SW 1271 (cell line): ENCODE data around the gene MALAT1.
A peak's percentile ranks its signal among the peaks of the same experiment; 100 is the strongest.
"Not testable (repeated sequence)": the region's sequence is repeated elsewhere in the genome, so short reads cannot be mapped to it uniquely, and the experiment has no call there.

ENCODE experiments used
- DNase-seq, 2 experiments: peaks; one replicate each; lab custom pipeline; 2025; lab: John Stamatoyannopoulos, UW

MALAT1 gene

DNA sequence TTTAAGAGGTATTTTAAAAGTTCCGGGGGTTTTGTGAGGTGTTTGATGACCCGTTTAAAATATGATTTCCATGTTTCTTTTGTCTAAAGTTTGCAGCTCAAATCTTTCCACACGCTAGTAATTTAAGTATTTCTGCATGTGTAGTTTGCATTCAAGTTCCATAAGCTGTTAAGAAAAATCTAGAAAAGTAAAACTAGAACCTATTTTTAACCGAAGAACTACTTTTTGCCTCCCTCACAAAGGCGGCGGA is 193 bp upstream of the MALAT1 start:
- no peak for DNase-seq

DNA sequence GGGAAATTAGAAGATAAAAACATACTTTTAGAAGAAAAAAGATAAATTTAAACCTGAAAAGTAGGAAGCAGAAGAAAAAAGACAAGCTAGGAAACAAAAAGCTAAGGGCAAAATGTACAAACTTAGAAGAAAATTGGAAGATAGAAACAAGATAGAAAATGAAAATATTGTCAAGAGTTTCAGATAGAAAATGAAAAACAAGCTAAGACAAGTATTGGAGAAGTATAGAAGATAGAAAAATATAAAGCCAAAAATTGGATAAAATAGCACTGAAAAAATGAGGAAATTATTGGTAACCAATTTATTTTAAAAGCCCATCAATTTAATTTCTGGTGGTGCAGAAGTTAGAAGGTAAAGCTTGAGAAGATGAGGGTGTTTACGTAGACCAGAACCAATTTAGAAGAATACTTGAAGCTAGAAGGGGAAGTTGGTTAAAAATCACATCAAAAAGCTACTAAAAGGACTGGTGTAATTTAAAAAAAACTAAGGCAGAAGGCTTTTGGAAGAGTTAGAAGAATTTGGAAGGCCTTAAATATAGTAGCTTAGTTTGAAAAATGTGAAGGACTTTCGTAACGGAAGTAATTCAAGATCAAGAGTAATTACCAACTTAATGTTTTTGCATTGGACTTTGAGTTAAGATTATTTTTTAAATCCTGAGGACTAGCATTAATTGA is 1.0 kb downstream of the MALAT1 start:
- no peak for DNase-seq

DNA sequence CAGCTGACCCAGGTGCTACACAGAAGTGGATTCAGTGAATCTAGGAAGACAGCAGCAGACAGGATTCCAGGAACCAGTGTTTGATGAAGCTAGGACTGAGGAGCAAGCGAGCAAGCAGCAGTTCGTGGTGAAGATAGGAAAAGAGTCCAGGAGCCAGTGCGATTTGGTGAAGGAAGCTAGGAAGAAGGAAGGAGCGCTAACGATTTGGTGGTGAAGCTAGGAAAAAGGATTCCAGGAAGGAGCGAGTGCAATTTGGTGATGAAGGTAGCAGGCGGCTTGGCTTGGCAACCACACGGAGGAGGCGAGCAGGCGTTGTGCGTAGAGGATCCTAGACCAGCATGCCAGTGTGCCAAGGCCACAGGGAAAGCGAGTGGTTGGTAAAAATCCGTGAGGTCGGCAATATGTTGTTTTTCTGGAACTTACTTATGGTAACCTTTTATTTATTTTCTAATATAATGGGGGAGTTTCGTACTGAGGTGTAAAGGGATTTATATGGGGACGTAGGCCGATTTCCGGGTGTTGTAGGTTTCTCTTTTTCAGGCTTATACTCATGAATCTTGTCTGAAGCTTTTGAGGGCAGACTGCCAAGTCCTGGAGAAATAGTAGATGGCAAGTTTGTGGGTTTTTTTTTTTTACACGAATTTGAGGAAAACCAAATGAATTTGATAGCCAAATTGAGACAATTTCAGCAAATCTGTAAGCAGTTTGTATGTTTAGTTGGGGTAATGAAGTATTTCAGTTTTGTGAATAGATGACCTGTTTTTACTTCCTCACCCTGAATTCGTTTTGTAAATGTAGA is 1.7 kb downstream of the MALAT1 start:
- DNase-seq: no peak

DNA sequence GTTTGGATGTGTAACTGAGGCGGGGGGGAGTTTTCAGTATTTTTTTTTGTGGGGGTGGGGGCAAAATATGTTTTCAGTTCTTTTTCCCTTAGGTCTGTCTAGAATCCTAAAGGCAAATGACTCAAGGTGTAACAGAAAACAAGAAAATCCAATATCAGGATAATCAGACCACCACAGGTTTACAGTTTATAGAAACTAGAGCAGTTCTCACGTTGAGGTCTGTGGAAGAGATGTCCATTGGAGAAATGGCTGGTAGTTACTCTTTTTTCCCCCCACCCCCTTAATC is 2.3 kb downstream of the MALAT1 start:
- no peak for DNase-seq

DNA sequence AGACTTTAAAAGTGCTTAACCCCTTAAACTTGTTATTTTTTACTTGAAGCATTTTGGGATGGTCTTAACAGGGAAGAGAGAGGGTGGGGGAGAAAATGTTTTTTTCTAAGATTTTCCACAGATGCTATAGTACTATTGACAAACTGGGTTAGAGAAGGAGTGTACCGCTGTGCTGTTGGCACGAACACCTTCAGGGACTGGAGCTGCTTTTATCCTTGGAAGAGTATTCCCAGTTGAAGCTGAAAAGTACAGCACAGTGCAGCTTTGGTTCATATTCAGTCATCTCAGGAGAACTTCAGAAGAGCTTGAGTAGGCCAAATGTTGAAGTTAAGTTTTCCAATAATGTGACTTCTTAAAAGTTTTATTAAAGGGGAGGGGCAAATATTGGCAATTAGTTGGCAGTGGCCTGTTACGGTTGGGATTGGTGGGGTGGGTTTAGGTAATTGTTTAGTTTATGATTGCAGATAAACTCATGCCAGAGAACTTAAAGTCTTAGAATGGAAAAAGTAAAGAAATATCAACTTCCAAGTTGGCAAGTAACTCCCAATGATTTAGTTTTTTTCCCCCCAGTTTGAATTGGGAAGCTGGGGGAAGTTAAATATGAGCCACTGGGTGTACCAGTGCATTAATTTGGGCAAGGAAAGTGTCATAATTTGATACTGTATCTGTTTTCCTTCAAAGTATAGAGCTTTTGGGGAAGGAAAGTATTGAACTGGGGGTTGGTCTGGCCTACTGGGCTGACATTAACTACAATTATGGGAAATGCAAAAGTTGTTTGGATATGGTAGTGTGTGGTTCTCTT is 2.8 kb downstream of the MALAT1 start:
- no peak for DNase-seq

DNA sequence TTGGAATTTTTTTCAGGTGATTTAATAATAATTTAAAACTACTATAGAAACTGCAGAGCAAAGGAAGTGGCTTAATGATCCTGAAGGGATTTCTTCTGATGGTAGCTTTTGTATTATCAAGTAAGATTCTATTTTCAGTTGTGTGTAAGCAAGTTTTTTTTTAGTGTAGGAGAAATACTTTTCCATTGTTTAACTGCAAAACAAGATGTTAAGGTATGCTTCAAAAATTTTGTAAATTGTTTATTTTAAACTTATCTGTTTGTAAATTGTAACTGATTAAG is 3.4 kb downstream of the MALAT1 start:
- no peak for DNase-seq

DNA sequence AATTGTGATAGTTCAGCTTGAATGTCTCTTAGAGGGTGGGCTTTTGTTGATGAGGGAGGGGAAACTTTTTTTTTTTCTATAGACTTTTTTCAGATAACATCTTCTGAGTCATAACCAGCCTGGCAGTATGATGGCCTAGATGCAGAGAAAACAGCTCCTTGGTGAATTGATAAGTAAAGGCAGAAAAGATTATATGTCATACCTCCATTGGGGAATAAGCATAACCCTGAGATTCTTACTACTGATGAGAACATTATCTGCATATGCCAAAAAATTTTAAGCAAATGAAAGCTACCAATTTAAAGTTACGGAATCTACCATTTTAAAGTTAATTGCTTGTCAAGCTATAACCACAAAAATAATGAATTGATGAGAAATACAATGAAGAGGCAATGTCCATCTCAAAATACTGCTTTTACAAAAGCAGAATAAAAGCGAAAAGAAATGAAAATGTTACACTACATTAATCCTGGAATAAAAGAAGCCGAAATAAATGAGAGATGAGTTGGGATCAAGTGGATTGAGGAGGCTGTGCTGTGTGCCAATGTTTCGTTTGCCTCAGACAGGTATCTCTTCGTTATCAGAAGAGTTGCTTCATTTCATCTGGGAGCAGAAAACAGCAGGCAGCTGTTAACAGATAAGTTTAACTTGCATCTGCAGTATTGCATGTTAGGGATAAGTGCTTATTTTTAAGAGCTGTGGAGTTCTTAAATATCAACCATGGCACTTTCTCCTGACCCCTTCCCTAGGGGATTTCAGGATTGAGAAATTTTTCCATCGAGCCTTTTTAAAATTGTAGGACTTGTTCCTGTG is 3.9 kb downstream of the MALAT1 start:
- DNase-seq: no peak

DNA sequence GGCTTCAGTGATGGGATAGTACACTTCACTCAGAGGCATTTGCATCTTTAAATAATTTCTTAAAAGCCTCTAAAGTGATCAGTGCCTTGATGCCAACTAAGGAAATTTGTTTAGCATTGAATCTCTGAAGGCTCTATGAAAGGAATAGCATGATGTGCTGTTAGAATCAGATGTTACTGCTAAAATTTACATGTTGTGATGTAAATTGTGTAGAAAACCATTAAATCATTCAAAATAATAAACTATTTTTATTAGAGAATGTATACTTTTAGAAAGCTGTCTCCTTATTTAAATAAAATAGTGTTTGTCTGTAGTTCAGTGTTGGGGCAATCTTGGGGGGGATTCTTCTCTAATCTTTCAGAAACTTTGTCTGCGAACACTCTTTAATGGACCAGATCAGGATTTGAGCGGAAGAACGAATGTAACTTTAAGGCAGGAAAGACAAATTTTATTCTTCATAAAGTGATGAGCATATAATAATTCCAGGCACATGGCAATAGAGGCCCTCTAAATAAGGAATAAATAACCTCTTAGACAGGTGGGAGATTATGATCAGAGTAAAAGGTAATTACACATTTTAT is 4.6 kb downstream of the MALAT1 start:
- DNase-seq: no peak

DNA sequence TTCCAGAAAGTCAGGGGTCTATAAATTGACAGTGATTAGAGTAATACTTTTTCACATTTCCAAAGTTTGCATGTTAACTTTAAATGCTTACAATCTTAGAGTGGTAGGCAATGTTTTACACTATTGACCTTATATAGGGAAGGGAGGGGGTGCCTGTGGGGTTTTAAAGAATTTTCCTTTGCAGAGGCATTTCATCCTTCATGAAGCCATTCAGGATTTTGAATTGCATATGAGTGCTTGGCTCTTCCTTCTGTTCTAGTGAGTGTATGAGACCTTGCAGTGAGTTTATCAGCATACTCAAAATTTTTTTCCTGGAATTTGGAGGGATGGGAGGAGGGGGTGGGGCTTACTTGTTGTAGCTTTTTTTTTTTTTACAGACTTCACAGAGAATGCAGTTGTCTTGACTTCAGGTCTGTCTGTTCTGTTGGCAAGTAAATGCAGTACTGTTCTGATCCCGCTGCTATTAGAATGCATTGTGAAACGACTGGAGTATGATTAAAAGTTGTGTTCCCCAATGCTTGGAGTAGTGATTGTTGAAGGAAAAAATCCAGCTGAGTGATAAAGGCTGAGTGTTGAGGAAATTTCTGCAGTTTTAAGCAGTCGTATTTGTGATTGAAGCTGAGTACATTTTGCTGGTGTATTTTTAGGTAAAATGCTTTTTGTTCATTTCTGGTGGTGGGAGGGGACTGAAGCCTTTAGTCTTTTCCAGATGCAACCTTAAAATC is 5.3 kb downstream of the MALAT1 start:
- no peak for DNase-seq

DNA sequence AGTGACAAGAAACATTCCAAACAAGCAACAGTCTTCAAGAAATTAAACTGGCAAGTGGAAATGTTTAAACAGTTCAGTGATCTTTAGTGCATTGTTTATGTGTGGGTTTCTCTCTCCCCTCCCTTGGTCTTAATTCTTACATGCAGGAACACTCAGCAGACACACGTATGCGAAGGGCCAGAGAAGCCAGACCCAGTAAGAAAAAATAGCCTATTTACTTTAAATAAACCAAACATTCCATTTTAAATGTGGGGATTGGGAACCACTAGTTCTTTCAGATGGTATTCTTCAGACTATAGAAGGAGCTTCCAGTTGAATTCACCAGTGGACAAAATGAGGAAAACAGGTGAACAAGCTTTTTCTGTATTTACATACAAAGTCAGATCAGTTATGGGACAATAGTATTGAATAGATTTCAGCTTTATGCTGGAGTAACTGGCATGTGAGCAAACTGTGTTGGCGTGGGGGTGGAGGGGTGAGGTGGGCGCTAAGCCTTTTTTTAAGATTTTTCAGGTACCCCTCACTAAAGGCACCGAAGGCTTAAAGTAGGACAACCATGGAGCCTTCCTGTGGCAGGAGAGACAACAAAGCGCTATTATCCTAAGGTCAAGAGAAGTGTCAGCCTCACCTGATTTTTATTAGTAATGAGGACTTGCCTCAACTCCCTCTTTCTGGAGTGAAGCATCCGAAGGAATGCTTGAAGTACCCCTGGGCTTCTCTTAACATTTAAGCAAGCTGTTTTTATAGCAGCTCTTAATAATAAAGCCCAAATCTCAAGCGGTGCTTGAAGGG is 6.0 kb downstream of the MALAT1 start:
- no peak for DNase-seq

DNA sequence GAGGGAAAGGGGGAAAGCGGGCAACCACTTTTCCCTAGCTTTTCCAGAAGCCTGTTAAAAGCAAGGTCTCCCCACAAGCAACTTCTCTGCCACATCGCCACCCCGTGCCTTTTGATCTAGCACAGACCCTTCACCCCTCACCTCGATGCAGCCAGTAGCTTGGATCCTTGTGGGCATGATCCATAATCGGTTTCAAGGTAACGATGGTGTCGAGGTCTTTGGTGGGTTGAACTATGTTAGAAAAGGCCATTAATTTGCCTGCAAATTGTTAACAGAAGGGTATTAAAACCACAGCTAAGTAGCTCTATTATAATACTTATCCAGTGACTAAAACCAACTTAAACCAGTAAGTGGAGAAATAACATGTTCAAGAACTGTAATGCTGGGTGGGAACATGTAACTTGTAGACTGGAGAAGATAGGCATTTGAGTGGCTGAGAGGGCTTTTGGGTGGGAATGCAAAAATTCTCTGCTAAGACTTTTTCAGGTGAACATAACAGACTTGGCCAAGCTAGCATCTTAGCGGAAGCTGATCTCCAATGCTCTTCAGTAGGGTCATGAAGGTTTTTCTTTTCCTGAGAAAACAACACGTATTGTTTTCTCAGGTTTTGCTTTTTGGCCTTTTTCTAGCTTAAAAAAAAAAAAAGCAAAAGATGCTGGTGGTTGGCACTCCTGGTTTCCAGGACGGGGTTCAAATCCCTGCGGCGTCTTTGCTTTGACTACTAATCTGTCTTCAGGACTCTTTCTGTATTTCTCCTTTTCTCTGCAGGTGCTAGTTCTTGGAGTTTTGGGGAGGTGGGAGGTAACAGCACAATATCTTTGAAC is 6.8 kb downstream of the MALAT1 start:
- no peak for DNase-seq

DNA sequence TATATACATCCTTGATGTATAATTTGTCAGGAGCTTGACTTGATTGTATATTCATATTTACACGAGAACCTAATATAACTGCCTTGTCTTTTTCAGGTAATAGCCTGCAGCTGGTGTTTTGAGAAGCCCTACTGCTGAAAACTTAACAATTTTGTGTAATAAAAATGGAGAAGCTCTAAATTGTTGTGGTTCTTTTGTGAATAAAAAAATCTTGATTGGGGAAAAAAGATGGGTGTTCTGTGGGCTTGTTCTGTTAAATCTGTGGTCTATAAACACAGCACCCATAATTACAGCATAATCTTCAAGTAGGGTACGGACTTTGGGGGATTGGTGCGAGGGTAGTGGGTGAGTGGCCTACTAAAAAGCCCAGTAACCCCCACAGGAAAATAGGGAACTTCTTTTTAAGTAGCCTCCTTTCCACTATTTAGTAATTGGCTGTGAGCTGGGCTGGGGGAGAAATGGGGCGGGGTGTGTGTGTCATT is 7.5 kb downstream of the MALAT1 start:
- no peak for DNase-seq

DNA sequence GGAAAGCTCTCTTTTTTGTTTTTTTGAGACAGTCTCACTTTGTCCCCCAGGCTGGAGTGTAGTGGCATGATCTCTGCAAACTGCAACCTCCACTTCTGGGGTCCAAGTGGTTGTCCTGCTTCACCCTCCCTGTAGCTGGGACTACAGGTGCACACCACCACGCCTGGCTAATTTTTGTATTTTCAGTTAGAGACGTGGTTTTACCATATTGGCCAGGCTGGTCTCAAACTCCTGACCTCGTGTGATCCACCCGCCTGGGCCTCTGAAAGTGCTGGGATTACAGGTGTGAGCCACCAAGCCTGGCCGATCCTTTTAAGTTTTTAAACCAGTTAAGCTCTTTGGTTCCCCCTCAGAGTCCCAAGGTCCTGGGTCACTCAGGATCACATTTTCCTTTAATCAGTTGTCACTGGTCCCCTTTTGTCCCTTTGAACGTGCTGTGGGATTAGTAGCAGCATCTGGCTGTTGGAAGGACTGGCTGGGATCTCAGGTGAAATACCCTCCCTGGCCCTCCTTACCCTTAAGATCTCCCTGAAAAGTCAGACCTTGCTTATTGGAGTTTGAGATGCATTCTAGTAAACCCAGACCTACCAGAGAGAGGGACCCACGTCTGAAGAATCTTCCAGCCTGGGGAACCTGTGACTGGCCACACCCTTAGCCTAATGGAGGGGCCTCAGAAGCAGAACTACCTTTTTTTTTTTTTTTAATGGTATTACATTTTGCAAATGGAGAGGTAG is 8.1 kb downstream of the MALAT1 start:
- DNase-seq: peak in 1 of 2 experiments; percentile 89

DNA sequence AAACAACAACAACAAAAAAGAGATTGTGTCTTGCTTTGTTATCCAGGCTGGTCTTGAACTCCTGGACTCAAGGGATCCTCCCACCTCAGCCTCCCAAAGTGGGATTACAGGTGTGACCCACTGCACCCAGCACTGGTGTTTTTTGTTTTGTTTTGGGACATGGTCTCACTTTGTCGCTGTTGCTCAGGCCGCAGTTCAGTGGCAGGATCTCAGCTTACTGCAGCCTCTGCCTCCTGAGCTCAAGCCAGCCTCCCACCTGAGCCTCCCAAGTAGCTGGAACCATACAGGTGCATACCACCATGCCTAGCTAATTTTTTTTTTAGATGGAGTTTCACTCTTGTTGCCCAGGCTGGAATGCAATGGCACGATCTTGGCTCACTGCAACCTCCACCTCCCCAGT is 13.5 kb downstream of the MALAT1 start:
- DNase-seq: not testable (repeated sequence)

DNA sequence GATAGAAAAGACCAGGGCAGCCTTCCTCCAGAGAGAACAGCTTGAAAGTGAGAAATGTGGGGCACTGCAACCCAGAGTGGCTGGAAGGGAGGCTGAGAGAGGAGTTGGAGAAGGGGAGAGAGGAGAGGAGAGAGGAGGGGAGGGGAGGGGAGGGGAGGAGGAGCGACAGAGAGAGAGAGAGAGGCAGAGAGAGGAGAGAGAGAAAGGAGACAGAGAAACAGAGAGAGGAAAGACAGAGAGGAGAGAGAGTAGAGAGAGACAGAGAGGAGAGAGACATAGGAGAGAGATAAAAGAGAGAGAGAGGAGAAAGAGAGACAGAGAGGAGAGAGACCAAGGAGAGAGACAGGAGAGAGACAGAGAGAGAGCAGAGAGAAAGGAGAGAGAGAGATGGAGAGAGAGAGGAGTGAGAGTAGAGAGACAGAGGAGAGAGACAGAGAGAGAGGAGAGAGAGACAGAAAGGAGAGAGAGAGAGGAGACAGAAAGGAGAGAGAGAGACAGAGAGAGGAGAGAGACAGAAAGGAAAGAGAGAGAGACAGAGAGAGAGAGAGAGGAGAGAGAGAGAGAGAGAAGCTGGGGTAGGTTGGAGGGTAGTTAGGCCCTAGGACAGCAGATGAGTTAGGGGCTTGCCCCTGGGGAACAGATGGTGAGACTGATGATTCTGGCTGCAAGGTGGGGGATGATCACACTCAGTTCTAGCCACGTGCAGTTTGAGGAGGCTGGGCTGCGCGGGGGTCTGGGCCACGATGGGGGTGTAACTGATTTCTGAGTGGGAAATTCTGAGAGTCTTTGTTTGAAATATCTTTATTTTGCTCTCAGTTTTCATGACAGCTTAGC is 17.5 kb downstream of the MALAT1 start:
- no peak for DNase-seq

DNA sequence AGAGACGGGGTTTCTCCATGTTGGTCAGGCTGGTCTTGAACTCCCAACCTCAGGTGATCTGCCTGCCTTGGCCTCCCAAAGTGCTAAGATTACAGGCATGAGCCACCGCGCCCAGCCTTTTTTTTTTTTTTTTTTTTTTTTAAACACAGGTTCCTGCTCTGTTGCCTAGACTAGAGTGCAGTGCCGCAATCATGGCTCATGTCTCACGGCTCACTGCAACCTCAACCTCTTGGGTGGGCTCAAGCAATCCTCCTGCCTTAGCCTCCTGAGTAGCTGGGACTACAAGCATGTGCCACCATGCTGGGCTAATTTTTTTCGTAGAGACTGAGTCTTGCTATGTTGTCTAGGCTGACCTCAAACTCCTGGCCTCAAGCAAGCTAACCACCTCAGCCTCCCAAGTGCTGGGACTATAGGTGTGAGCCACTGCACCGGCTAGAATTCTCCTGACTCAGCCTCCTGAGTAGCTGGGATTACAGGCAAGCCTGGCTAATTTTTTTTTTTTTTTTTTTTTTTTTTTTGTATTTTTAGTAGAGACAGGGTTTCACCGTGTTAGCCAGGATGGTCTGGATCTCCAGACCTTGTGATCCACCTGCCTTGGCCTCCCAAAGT is 20.2 kb downstream of the MALAT1 start:
- not testable (repeated sequence) for DNase-seq

DNA sequence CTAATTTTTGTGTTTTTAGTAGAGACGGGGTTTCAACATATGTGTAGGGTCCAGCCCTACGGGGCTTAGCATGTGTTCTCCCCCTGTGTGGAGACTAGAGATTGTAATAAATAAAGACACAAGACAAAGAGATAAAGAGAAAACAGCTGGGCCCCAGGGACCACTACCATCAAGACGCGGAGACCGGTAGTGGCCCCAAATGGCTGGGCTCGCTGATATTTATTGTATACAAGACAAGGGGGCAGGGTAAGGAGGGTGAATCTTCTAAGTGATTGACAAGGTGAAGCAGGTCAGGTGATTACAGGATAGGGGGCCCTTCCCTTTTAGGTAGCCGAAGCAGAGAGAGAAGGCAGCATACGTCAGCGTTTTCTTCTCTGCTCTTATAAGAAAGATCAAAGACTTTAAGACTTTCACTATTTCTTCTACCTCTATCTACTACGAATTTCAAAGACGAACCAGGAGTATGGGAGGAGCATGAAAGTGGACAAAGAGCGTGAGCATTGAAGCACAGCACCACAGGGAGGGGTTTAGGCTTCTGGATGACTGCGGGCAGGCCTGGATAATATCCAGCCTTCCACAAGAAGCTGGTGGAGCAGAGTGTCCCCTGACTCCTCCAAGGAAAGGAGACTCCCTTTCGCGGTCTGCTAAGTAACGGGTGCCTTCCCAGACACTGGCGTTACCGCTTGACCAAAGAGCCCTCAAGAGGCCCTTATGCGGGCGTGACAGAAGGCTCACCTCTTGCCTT is 23.1 kb downstream of the MALAT1 start:
- DNase-seq: not testable (repeated sequence)
